ENCODE data around the gene GUCY1B1. TPM values are rescaled to one million over a fixed set of nuclear protein-coding genes. Genes with fewer than 3 reads are reported as not detected.
"Not testable (repeated sequence)": the region's sequence is repeated elsewhere in the genome, so short reads cannot be mapped to it uniquely, and the experiment has no call there.

The GUCY1B1 gene
- total RNA-seq, 1 experiment from 2014 or later: 0.74 TPM

GRCh38 chr4:155795991-155796390 is 37.2 kb downstream of the GUCY1B1 start:
- Histone ChIP-seq H3K4me1 (replicated peaks) (no peaks in the 10 kb centered on the region), H3K27me3 (replicated peaks) (no peaks in the 10 kb centered on the region), H3K36me3 (no peaks in the 10 kb centered on the region), H3K27ac (no peak overlapping the region), H3K9me3 (replicated peaks) (no peaks in the 10 kb centered on the region), H3K4me3 (no peak overlapping the region)
- DNase-seq (ENCODE audit: low read depth in 1 of 2, low spot score in 2 of 2): peak in 1 of 2 experiments; percentile 3

- not testable (repeated sequence) for H3K9me3 ChIP-seq (replicated peaks); H3K36me3 ChIP-seq; H3K27me3 ChIP-seq (replicated peaks); H3K4me1 ChIP-seq (replicated peaks); H3K27ac ChIP-seq; DNase-seq (ENCODE audit: low read depth in 1 of 2, low spot score in 2 of 2); H3K4me3 ChIP-seq
These were observed 38.8 kb downstream of the GUCY1B1 start for GRCh38 chr4:155797581-155797980.

GRCh38 chr4:155799116-155799793 is 40.4 kb downstream of the GUCY1B1 start:
- Histone ChIP-seq H3K4me1 (replicated peaks) (no peaks in the 10 kb centered on the region), H3K36me3 (no peaks in the 10 kb centered on the region), H3K27me3 (replicated peaks) (no peaks in the 10 kb centered on the region), H3K27ac (no peak overlapping the region), H3K9me3 (replicated peaks) (no peaks in the 10 kb centered on the region), H3K4me3 (no peak overlapping the region)
- no peak for DNase-seq (ENCODE audit: low read depth in 1 of 2, low spot score in 2 of 2)

- Histone ChIP-seq H3K9me3 (replicated peaks) (no peaks in the 10 kb centered on the region), H3K36me3 (no peaks in the 10 kb centered on the region), H3K27me3 (replicated peaks) (no peaks in the 10 kb centered on the region), H3K4me3 (no peak overlapping the region), H3K27ac (no peak overlapping the region), H3K4me1 (replicated peaks) (peaks cover under 1% of the 10 kb centered on the region; the same call in 1 of the 2 replicates)
- no peak for DNase-seq (ENCODE audit: low read depth in 1 of 2, low spot score in 2 of 2)
These were observed 40.9 kb downstream of the GUCY1B1 start for GRCh38 chr4:155799794-155800123.

- Histone ChIP-seq H3K27me3 (replicated peaks) (no peaks in the 10 kb centered on the region), H3K36me3 (no peaks in the 10 kb centered on the region), H3K27ac (no peak overlapping the region), H3K4me1 (replicated peaks) (peaks cover 8% of the 10 kb centered on the region; the same call in 1 of the 2 replicates), H3K9me3 (replicated peaks) (no peaks in the 10 kb centered on the region), H3K4me3 (no peak overlapping the region)
- no peak for DNase-seq (ENCODE audit: low read depth in 1 of 2, low spot score in 2 of 2)
These were observed 42.0 kb downstream of the GUCY1B1 start for GRCh38 chr4:155800685-155801343.

- no peak overlapping the region for H3K27ac ChIP-seq
- no peaks in the 10 kb centered on the region for H3K9me3 ChIP-seq (replicated peaks)
- H3K27me3 ChIP-seq (replicated peaks): no peaks in the 10 kb centered on the region
- no peaks in the 10 kb centered on the region for H3K36me3 ChIP-seq
- no peak for DNase-seq (ENCODE audit: low read depth in 1 of 2, low spot score in 2 of 2)
- H3K4me3 ChIP-seq: no peak overlapping the region
- peaks cover 8% of the 10 kb centered on the region; the same call in 1 of the 2 replicates for H3K4me1 ChIP-seq (replicated peaks)
These were observed 43.6 kb downstream of the GUCY1B1 start for GRCh38 chr4:155802190-155802959.

GRCh38 chr4:155805016-155805415 is 46.2 kb downstream of the GUCY1B1 start:
- Histone ChIP-seq H3K36me3 (no peaks in the 10 kb centered on the region), H3K9me3 (replicated peaks) (no peaks in the 10 kb centered on the region), H3K4me1 (replicated peaks) (peaks cover 8% of the 10 kb centered on the region; the same call in 1 of the 2 replicates), H3K27ac (no peak overlapping the region), H3K27me3 (replicated peaks) (no peaks in the 10 kb centered on the region), H3K4me3 (no peak overlapping the region)
- no peak for DNase-seq (ENCODE audit: low read depth in 1 of 2, low spot score in 2 of 2)

GRCh38 chr4:155807021-155807420 is 48.2 kb downstream of the GUCY1B1 start:
- DNase-seq (ENCODE audit: low read depth in 1 of 2, low spot score in 2 of 2): no peak
- H3K27me3 ChIP-seq (replicated peaks): no peaks in the 10 kb centered on the region
- no peaks in the 10 kb centered on the region for H3K9me3 ChIP-seq (replicated peaks)
- peaks cover 8% of the 10 kb centered on the region; the same call in 1 of the 2 replicates for H3K4me1 ChIP-seq (replicated peaks)
- no peak overlapping the region for H3K27ac ChIP-seq
- no peak overlapping the region for H3K4me3 ChIP-seq
- no peaks in the 10 kb centered on the region for H3K36me3 ChIP-seq

- peak in 1 of 2 experiments; percentile 62 for DNase-seq (ENCODE audit: low read depth in 1 of 2, low spot score in 2 of 2)
- Histone ChIP-seq H3K36me3 (no peaks in the 10 kb centered on the region), H3K27ac (no peak overlapping the region), H3K9me3 (replicated peaks) (no peaks in the 10 kb centered on the region), H3K4me1 (replicated peaks) (peaks cover 7% of the 10 kb centered on the region; the same call in 1 of the 2 replicates), H3K27me3 (replicated peaks) (no peaks in the 10 kb centered on the region), H3K4me3 (no peak overlapping the region)
These were observed 51.0 kb downstream of the GUCY1B1 start for GRCh38 chr4:155809835-155810234.

- H3K27ac ChIP-seq: no peak overlapping the region
- 0 out of 2 replicates have a peak, but pooled peaks cover 3% of the 10 kb centered on the region for H3K27me3 ChIP-seq (replicated peaks)
- no peak for DNase-seq (ENCODE audit: low read depth in 1 of 2, low spot score in 2 of 2)
- H3K4me3 ChIP-seq: no peak overlapping the region
- no peaks in the 10 kb centered on the region for H3K4me1 ChIP-seq (replicated peaks)
- H3K9me3 ChIP-seq (replicated peaks): no peaks in the 10 kb centered on the region
- H3K36me3 ChIP-seq: no peaks in the 10 kb centered on the region
These were observed 52.3 kb downstream of the GUCY1B1 start for GRCh38 chr4:155811083-155811482.

GRCh38 chr4:155818639-155819038 is 59.8 kb downstream of the GUCY1B1 start:
- Histone ChIP-seq H3K36me3 (no peaks in the 10 kb centered on the region), H3K27me3 (replicated peaks) (0 out of 2 replicates have a peak, but pooled peaks cover 3% of the 10 kb centered on the region), H3K9me3 (replicated peaks) (no peaks in the 10 kb centered on the region), H3K4me1 (replicated peaks) (peaks cover 7% of the 10 kb centered on the region; the same call in 1 of the 2 replicates), H3K27ac (no peak overlapping the region), H3K4me3 (no peak overlapping the region)
- no peak for DNase-seq (ENCODE audit: low read depth in 1 of 2, low spot score in 2 of 2)

- Histone ChIP-seq H3K27me3 (replicated peaks) (0 out of 2 replicates have a peak, but pooled peaks cover 3% of the 10 kb centered on the region), H3K27ac (no peak overlapping the region), H3K4me1 (replicated peaks) (peaks cover 7% of the 10 kb centered on the region; the same call in 1 of the 2 replicates), H3K9me3 (replicated peaks) (no peaks in the 10 kb centered on the region), H3K4me3 (no peak overlapping the region), H3K36me3 (no peaks in the 10 kb centered on the region)
- no peak for DNase-seq (ENCODE audit: low read depth in 1 of 2, low spot score in 2 of 2)
These were observed 60.2 kb downstream of the GUCY1B1 start for GRCh38 chr4:155819066-155819465.

GRCh38 chr4:155820887-155821518 is 62.2 kb downstream of the GUCY1B1 start:
- Histone ChIP-seq H3K9me3 (replicated peaks) (no peaks in the 10 kb centered on the region), H3K27me3 (replicated peaks) (0 out of 2 replicates have a peak, but pooled peaks cover under 1% of the 10 kb centered on the region), H3K27ac (no peak overlapping the region), H3K4me3 (no peak overlapping the region), H3K36me3 (no peaks in the 10 kb centered on the region), H3K4me1 (replicated peaks) (peaks cover 7% of the 10 kb centered on the region; the same call in 1 of the 2 replicates)
- no peak for DNase-seq (ENCODE audit: low read depth in 1 of 2, low spot score in 2 of 2)

Data from SJSA1 (cell line).